H1 (cell line): Measurements from ENCODE around the gene ANLN. TPM values are rescaled to one million over a fixed set of nuclear protein-coding genes. Genes with fewer than 3 reads are reported as not detected.

Experiments used
- CTCF ChIP-seq, 3 experiments: IDR thresholded peaks; 1 replicate in 2 of 3; 2 replicates in 1 of 3; pipeline versions ENCODE4 v1.5.1 to v1.6.1; 2011; ENCODE audit warnings: low read length in 3 of 3, mild to moderate bottlenecking in 3 of 3, inconsistent platforms in 2 of 3, low read depth in 1 of 3, moderate library complexity in 1 of 3; ENCODE audit not compliant: insufficient read depth in 1 of 3; ENCODE audit errors: control extremely low read depth in 1 of 3
- JUN ChIP-seq: IDR thresholded peaks from 2 replicates; pipeline ENCODE4 v1.6.1; 2011; ENCODE audit warnings: low read depth, mild to moderate bottlenecking, improper control_type of control experiment, low read length
- NANOG ChIP-seq: IDR thresholded peaks from 2 replicates; pipeline ENCODE4 v1.6.1; 2011; ENCODE audit warnings: low read length, low read depth, mild to moderate bottlenecking, inconsistent platforms; ENCODE audit not compliant: insufficient read depth, poor library complexity, severe bottlenecking
- SRF ChIP-seq: IDR thresholded peaks from 2 replicates; pipeline ENCODE4 v1.6.1; 2011; ENCODE audit warnings: mild to moderate bottlenecking, low read depth, low read length, moderate library complexity
- polyA plus RNA-seq, 7 experiments: library from polyadenylated mRNA; depleted of rRNA in 3 of 7; stranded (reverse) in 5 of 7; unstranded in 2 of 7; fragments of >200 nt in 5 of 7; fragments of 200-250 nt in 2 of 7; gene quantifications; 1 replicate in 5 of 7; 2 replicates in 1 of 7; 4 replicates in 1 of 7; pipeline versions ENCODE4 v1.2.1 to v1.2.3, GENCODE V29; 2011 to 2013; ENCODE audit warnings: missing spikeins in 2 of 7, mixed read lengths in 2 of 7
- total RNA-seq: library from RNA; stranded (reverse); fragmentation: NEBNext Ultra II Directional; extraction: Animal tissue kit (Norgen Biotek cat#: 25700); gene quantifications from 2 replicates; pipeline ENCODE4 v1.2.1, GENCODE V29; 2021

The ANLN gene
- total and polyA plus RNA-seq, 2 of the 8 experiments (the other 6 are each of a cell fraction or from before 2014, with no cell fraction given), result 18.5 to 90.1 TPM

- TF ChIP-seq CTCF (IDR thresholded peaks at IDR 0.05; ENCODE audit: control extremely low read depth in 1 of 3, insufficient read depth in 1 of 3, low read depth in 1 of 3, low read length in 3 of 3) (no peak), NANOG (no peak), SRF (no peak), JUN (no peak)
Observed at GRCh38 chr7:36455646-36456045, 66.0 kb downstream of the ANLN start (continued).
